Neural progenitor cell (in vitro differentiated cells): ENCODE measurements around the gene GCNT2. TPM values are rescaled to one million over a fixed set of nuclear protein-coding genes. Genes with fewer than 3 reads are reported as not detected.

Source experiments
- DNase-seq: peaks from one replicate; pipeline ENCODE4 v3.0.0-alpha.2; 2016; ENCODE audit warnings: low spot score
- H2AFZ ChIP-seq: fragments of 200-600 bp; sonication (generic); replicated peaks from 2 replicates; pipeline ENCODE4 v1.6.1; 2016; ENCODE audit warnings: antibody characterized with exemption
- H3F3A ChIP-seq: fragments of 200-600 bp; sonication (generic); 2 replicates; pipeline ENCODE4 v1.6.1; 2016; ENCODE audit warnings: antibody characterized with exemption, low read depth
- H3K27ac ChIP-seq: fragments of 200-600 bp; sonication (generic); 2 replicates; pipeline ENCODE4 v1.5.1; 2016; ENCODE audit warnings: mild to moderate bottlenecking
- H3K27me3 ChIP-seq: fragments of 200-600 bp; sonication (generic); 2 replicates; pipeline ENCODE4 v1.6.1; 2016; ENCODE audit warnings: mild to moderate bottlenecking, moderate library complexity
- H3K36me3 ChIP-seq: fragments of 200-600 bp; sonication (generic); 2 replicates; pipeline ENCODE4 v1.5.1; 2016
- H3K4me1 ChIP-seq: fragments of 200-600 bp; sonication (generic); 2 replicates; pipeline ENCODE4 v1.6.1; 2016; ENCODE audit warnings: mixed run types
- H3K4me2 ChIP-seq: fragments of 200-600 bp; sonication (generic); 2 replicates; pipeline ENCODE4 v1.6.1; 2016
- H3K4me3 ChIP-seq: fragments of 200-600 bp; sonication (generic); 2 replicates; pipeline ENCODE4 v1.5.1; 2016
- H3K79me2 ChIP-seq: fragments of 200-600 bp; sonication (generic); 2 replicates; pipeline ENCODE4 v1.6.1; 2016; ENCODE audit warnings: low read depth
- H3K9ac ChIP-seq: fragments of 200-600 bp; sonication (generic); 2 replicates; pipeline ENCODE4 v1.6.1; 2016
- H3K9me3 ChIP-seq: fragments of 200-600 bp; sonication (generic); 2 replicates; pipeline ENCODE4 v1.5.1; 2016; ENCODE audit warnings: low read depth
- H4K20me1 ChIP-seq: fragments of 200-600 bp; sonication (generic); 2 replicates; pipeline ENCODE4 v1.6.1; 2016; ENCODE audit warnings: low read depth
- H3K27ac Mint-ChIP-seq: 3 replicates; pipeline ENCODE4 v1.8.0; 2021; ENCODE audit warnings: mixed read lengths
- H3K27me3 Mint-ChIP-seq: 2 replicates; pipeline ENCODE4 v1.8.0; 2022; ENCODE audit warnings: low read depth, mild to moderate bottlenecking, inconsistent platforms, moderate library complexity, mixed read lengths; ENCODE audit not compliant: insufficient read depth
- H3K36me3 Mint-ChIP-seq: 3 replicates; pipeline ENCODE4 v1.8.0; 2021; ENCODE audit warnings: mixed read lengths
- H3K4me1 Mint-ChIP-seq: 3 replicates; pipeline ENCODE4 v1.8.0; 2021; ENCODE audit warnings: mixed read lengths
- H3K4me3 Mint-ChIP-seq: 3 replicates; pipeline ENCODE4 v1.8.0; 2021; ENCODE audit warnings: mild to moderate bottlenecking, moderate library complexity, mixed read lengths
- H3K9me3 Mint-ChIP-seq: 3 replicates; pipeline ENCODE4 v1.8.0; 2020; ENCODE audit warnings: mixed read lengths
- CTCF ChIP-seq: fragments of 200-600 bp; sonication (generic); IDR thresholded peaks from 2 replicates; pipeline ENCODE4 v1.5.1; 2017; ENCODE audit warnings: antibody characterized with exemption, mild to moderate bottlenecking
- EZH2 ChIP-seq: fragments of 200-600 bp; sonication (generic); IDR thresholded peaks from 2 replicates; pipeline ENCODE4 v1.6.1; 2017; ENCODE audit warnings: antibody characterized with exemption, mild to moderate bottlenecking, moderate library complexity
- EZH2phosphoT487 ChIP-seq: fragments of 200-600 bp; sonication (generic); IDR thresholded peaks from 2 replicates; pipeline ENCODE4 v1.6.1; 2017; ENCODE audit warnings: antibody characterized with exemption
- total RNA-seq: library from RNA; depleted of rRNA; stranded (reverse); fragments of >200 nt; gene quantifications from 2 replicates; pipeline ENCODE4 v1.2.3, GENCODE V29; 2015; ENCODE audit warnings: low replicate concordance

GCNT2 gene
- total RNA-seq, 1 donor from 2014 or later: 48.4 TPM

DNA sequence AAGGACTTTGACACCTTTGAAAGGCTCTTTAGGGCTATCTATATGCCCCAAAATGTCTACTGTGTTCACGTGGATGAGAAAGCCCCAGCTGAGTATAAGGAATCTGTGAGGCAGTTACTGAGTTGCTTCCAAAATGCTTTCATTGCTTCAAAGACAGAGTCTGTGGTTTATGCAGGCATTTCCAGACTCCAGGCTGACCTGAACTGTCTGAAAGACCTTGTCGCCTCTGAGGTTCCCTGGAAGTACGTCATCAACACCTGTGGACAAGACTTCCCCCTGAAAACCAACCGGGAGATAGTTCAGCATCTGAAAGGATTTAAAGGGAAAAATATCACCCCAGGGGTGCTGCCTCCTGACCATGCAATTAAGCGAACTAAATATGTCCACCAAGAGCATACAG is 65.2 kb downstream of the GCNT2 start:
- Histone ChIP-seq H3K4me3 (peak overlapping the region; percentile 53), H2AFZ (no peak overlapping the region), H3K4me2 (peak overlapping the region; percentile 82), H3K4me1 (peaks cover 69% of the 10 kb centered on the region), H4K20me1 (peaks cover 13% of the 10 kb centered on the region), H3K27ac (peak overlapping the region; percentile 97), H3K36me3 (no peaks in the 10 kb centered on the region), H3K79me2 (peaks cover 56% of the 10 kb centered on the region), H3K9me3 (no peaks in the 10 kb centered on the region), H3F3A (peaks cover 59% of the 10 kb centered on the region), H3K27me3 (no peaks in the 10 kb centered on the region), H3K9ac (peak overlapping the region; percentile 17)
- H3K27ac Mint-ChIP-seq: no peak overlapping the region
- no peaks in the 10 kb centered on the region for H3K9me3 Mint-ChIP-seq
- peaks cover 43% of the 10 kb centered on the region for H3K4me1 Mint-ChIP-seq
- no peaks in the 10 kb centered on the region for H3K36me3 Mint-ChIP-seq
- peak; percentile 39 for DNase-seq
- peaks cover 3% of the 10 kb centered on the region for H3K27me3 Mint-ChIP-seq
- TF ChIP-seq CTCF: no peak
- TF ChIP-seq EZH2phosphoT487: no peak
- TF ChIP-seq EZH2: no peak
- H3K4me3 Mint-ChIP-seq: peak overlapping the region; percentile 28

DNA sequence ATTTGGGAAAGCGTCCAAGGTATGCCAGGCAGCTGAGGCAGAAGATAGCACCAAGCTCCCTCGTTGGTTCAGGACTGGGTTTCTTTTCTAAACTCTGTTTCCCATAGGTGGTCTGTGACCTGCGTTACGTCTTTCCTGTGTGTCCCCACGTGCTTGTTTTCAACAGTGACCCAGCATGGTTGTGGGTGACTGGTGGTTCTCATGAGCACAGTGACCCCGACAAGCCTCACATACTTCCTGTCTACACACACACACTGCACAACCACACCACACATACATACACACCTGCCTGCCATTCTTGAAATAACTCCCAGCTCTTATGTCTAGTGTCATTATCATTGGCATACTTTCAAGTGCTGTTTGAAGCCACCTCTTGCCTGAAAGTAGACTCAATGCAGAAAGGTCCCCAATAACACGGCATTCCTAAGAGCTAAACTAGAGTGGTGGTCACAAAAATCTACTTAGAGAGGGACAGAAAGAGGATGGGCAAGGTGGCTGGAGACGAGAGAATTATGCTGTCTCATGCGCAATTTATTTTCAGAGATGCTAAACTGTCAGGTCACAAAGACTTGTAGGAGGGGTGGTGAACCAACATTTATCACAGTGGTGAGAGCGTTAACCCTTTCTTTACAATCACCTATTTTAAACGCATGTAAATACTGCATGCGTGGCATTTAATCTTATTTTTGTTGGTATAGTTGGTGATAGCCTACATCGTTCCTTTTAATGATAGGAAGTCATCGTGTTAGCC is 66.7 kb downstream of the GCNT2 start:
- Histone ChIP-seq H3K4me1 (peaks cover 67% of the 10 kb centered on the region), H3F3A (peaks cover 57% of the 10 kb centered on the region), H3K9ac (peak overlapping the region; percentile 41), H3K36me3 (no peaks in the 10 kb centered on the region), H3K9me3 (no peaks in the 10 kb centered on the region), H2AFZ (no peak overlapping the region), H3K79me2 (peaks cover 71% of the 10 kb centered on the region), H3K4me2 (peak overlapping the region; percentile 82), H3K27me3 (no peaks in the 10 kb centered on the region), H4K20me1 (peaks cover 20% of the 10 kb centered on the region), H3K27ac (no peak overlapping the region), H3K4me3 (peak overlapping the region; percentile 53)
- DNase-seq: no peak
- Mint-ChIP-seq H3K36me3 (peaks cover 2% of the 10 kb centered on the region), H3K4me1 (peaks cover 39% of the 10 kb centered on the region), H3K9me3 (no peaks in the 10 kb centered on the region), H3K27ac (no peak overlapping the region), H3K4me3 (no peak overlapping the region), H3K27me3 (peaks cover 4% of the 10 kb centered on the region)
- TF ChIP-seq CTCF: no peak
- no peak for TF ChIP-seq EZH2
- no peak for TF ChIP-seq EZH2phosphoT487

DNA sequence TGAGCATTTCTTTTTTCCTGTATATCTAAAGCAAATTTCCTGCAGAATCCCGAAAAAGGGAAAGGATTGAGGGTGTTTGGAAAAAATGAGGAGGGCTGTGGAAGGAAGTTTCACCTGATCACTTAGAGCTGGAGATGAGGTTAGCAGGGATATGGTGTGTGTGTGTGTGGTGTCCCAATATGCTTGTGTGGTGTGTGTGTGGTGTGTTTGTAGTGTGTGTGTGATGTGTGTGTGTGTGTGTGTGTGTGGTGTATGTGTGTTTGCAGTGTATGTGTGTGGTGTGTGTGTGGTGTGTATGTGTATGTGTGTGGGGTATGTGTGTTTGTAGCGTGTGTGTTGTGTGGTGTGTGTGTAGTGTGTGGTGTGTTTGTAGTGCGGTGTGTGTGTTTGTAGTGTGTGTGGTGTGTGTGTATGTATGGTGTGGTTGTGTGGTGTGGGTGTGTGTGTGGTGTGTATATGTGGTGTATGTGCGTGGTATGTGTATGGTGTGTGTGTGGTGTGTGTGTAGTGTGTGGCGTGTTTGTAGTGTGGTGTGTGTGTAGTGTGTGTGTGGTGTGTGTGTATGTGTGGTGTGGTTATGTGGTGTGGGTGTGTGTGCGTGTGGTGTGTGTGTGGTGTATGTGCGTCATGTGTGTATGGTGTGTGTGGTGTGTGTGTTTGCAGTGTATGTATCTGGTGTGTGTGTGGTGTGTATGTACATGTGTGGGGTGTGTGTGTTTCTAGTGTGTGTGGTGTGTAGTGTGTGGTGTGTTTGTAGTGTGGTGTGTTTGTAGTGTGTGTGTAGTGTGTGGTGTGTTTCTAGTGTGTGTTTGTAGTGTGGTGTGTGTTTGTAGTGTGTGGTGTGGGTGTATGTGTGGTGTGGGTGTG is 67.6 kb downstream of the GCNT2 start:
- no peak for TF ChIP-seq EZH2phosphoT487
- TF ChIP-seq CTCF: no peak
- H4K20me1 ChIP-seq: peaks cover 20% of the 10 kb centered on the region
- H3F3A ChIP-seq: peaks cover 49% of the 10 kb centered on the region
- Mint-ChIP-seq H3K4me1 (peaks cover 29% of the 10 kb centered on the region), H3K4me3 (no peak overlapping the region), H3K36me3 (peaks cover 2% of the 10 kb centered on the region), H3K9me3 (no peaks in the 10 kb centered on the region), H3K27me3 (peaks cover 5% of the 10 kb centered on the region), H3K27ac (no peak overlapping the region)
- no peak for DNase-seq
- no peaks in the 10 kb centered on the region for H3K9me3 ChIP-seq
- H3K9ac ChIP-seq: no peak overlapping the region
- no peaks in the 10 kb centered on the region for H3K36me3 ChIP-seq
- H2AFZ ChIP-seq: no peak overlapping the region
- H3K27ac ChIP-seq: no peak overlapping the region
- H3K4me3 ChIP-seq: peak overlapping the region; percentile 53
- peak overlapping the region; percentile 82 for H3K4me2 ChIP-seq
- H3K4me1 ChIP-seq: peaks cover 60% of the 10 kb centered on the region
- no peaks in the 10 kb centered on the region for H3K27me3 ChIP-seq
- peaks cover 81% of the 10 kb centered on the region for H3K79me2 ChIP-seq
